ENCODE data around the gene WASF3.

Gene WASF3

DNA sequence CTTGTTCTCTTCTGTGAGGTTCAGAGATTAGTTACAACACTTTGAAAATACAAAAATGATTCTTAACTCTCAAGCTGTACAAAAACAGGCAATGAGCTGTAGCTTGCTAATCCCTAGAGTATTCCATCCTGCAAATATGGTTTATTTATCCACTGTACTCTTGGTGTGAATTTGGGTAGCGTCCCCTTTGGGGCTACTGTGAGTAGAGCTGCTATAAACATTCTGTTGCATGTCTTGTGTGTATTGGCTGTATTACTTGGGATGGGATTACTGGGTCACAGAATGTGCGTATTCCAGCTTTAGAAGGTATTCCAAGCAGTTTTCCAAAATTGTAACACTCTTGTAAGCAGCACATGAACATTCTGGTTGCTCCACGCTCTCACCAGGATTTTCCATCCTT is 169.6 kb downstream of the WASF3 start:
- no peak overlapping the region for H3K4me3 ChIP-seq (ENCODE audit: low read length)
- TF ChIP-seq, protein P1, sequence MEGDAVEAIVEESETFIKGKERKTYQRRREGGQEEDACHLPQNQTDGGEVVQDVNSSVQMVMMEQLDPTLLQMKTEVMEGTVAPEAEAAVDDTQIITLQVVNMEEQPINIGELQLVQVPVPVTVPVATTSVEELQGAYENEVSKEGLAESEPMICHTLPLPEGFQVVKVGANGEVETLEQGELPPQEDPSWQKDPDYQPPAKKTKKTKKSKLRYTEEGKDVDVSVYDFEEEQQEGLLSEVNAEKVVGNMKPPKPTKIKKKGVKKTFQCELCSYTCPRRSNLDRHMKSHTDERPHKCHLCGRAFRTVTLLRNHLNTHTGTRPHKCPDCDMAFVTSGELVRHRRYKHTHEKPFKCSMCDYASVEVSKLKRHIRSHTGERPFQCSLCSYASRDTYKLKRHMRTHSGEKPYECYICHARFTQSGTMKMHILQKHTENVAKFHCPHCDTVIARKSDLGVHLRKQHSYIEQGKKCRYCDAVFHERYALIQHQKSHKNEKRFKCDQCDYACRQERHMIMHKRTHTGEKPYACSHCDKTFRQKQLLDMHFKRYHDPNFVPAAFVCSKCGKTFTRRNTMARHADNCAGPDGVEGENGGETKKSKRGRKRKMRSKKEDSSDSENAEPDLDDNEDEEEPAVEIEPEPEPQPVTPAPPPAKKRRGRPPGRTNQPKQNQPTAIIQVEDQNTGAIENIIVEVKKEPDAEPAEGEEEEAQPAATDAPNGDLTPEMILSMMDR (conservative IDR thresholded peaks at IDR 0.05; ENCODE audit: low read depth, low read length), result no peak
- DNase-seq (ENCODE audit: low read depth), result no peak

DNA sequence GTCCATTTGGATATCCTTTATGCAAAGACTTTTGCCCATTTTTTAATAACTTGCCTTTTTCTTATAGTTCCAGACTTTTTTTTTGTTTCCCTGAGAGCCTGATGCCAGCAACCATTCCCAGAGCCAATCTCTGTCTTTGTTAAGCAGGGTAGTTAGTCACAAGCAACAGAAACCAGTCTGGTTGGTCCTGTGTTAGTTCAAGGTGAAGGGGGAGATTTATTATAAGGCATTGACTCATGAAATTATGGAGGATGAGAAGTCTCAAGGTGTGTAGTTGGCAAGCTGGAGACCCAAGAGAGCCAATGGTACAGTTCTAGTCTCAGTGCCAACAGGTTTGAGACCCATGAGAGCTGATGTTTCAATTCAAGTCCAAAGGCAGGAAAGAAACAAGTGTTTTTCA is 170.2 kb downstream of the WASF3 start:
- DNase-seq (ENCODE audit: low read depth), result no peak
- TF ChIP-seq, protein P1 (conservative IDR thresholded peaks at IDR 0.05; ENCODE audit: low read depth, low read length), result no peak
- H3K4me3 ChIP-seq (ENCODE audit: low read length), result no peak overlapping the region

DNA sequence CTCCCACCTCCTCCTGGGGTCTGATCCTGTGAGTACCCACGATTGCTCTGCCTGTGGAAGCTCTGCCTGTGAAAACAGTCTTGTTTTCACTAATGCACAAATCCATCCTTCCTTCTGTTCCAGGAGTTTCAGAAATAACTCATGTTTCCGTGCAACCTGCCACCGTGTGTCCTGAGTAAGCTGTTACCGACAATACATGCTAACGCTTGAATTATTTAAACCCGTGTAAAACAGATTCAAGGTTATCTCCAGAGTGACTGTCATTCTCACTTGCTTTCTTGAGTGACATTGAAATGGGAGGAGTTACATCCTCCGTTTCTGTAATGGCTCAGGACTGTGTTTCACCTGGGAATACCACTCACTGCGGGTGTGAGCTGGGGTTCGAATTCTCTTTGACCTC is 178.2 kb downstream of the WASF3 start:
- no peak overlapping the region for H3K4me3 ChIP-seq (ENCODE audit: low read length)
- DNase-seq (ENCODE audit: low read depth), result no peak
- TF ChIP-seq, protein P1 (conservative IDR thresholded peaks at IDR 0.05; ENCODE audit: low read depth, low read length), result no peak

Data from retinal pigment epithelial cell (primary cell).